SKM-1 treated with dmso at 0.1 percent for 144 hours (cell line): ENCODE measurements around the gene IDS.
"Not testable (repeated sequence)": the region's sequence is repeated elsewhere in the genome, so short reads cannot be mapped to it uniquely, and the experiment has no call there.

ENCODE experiments used
- DNase-seq: peaks from one replicate; lab custom pipeline; 2025; ENCODE audit not compliant: unreplicated experiment; lab: John Stamatoyannopoulos, UW

The IDS gene

GRCh38 chrX:149528381-149528780 lies 23.3 kb upstream of the IDS start:
- no peak for DNase-seq

DNA sequence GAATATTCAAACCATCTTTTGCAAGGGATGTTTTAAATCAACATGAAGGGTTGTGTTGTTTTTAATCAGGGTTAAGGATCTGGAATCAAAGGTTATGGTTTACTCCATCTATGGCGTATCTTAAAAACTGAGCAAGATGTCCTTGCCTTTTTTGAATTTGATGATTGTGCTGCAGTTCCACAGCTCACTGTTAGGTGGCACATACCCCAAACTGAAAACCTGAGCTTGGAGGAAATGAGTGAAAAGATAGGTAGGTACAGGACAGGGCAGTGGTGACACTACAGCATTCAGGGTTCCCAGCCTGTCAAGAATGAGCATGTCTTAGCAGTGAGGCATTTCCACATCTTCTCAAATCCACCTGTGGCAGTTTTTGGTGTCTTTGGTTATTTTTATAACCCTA lies 22.6 kb upstream of the IDS start:
- DNase-seq: no peak

GRCh38 chrX:149526318-149527033 lies 21.4 kb upstream of the IDS start:
- not testable (repeated sequence) for DNase-seq

DNA sequence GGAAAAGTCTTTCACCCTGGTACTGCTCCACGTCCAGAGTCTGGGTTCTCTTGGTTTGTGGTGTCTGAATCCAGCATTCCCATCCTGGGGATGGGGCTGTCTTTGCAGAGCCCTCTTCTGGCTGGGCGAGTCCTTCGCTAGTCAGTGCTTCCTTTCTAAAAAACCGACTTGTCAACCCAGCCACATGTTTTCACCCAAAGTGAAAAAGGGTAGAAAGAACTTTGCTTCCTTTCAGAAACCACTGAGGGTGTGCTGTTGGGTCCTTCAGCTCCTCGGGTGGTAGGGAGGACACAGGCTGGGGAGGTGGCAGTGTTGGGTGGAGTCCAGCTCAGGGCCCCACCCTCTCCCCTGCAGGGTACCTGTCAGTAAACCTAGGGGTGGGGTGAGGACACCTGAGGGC lies 20.8 kb upstream of the IDS start:
- not testable (repeated sequence) for DNase-seq

- peak; percentile 22 for DNase-seq
Observed at GRCh38 chrX:149525389-149525788, 20.3 kb upstream of the IDS start.

DNA sequence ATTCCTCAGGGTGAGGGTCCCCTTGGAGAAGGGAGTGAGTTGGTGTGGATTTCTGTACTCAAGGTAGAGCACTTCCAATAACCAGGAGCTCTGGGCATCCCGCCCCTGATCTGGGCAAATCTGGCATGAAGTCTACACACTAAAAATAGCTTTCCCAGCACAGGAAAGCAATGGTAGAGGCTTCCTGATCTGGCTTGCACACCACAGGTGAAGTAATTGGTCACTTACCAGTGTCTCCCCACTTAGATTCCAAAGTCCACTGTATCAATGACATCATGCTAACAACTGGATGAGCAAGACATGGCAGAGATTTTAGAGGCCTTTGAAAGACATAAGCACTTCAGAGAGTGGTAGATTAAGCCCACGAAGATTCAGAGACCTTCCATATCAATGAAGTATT lies 17.8 kb upstream of the IDS start:
- no peak for DNase-seq

DNA sequence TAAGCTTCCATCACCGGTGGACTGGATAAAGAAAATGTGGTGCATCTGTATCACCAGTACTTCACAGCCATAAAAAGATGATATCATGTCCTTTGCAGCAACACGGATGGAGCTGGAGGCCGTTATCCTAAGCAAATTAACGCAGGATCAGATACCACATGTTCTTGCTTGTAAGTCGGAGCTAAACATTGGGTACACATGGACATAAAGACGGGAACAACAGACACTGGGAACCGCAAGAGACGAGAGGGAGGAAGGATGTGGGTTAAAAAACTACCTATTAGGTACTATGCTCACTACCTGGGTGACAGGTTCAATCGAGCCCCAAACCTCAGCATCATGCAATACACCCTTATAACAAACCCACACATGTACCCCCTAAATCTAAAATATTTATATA lies 16.3 kb upstream of the IDS start:
- DNase-seq: no peak

GRCh38 chrX:149520636-149521277 lies 15.7 kb upstream of the IDS start:
- not testable (repeated sequence) for DNase-seq

GRCh38 chrX:149518236-149518635 lies 13.1 kb upstream of the IDS start:
- no peak for DNase-seq

- DNase-seq: no peak
Observed at GRCh38 chrX:149517308-149517707, 12.2 kb upstream of the IDS start.

DNA sequence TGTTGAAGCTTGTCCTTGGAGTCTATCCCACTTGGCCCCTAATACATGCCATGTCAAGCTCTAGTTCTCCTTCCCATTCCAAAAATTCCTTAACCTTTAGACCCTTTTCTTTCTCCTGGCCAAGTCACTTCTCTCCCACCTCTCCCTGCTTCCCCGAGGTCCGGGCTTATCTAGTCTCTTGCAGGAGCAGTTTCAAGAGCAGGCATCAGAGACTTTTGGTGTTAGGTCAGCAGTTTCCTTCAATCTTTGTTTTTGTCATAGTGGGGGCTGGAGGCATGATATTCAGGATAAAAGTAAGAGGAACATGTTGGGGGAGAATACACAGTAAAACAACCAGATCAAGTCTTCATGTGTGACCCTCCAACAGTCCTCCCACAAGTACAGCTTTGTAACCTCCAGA lies 11.5 kb upstream of the IDS start:
- no peak for DNase-seq

DNA sequence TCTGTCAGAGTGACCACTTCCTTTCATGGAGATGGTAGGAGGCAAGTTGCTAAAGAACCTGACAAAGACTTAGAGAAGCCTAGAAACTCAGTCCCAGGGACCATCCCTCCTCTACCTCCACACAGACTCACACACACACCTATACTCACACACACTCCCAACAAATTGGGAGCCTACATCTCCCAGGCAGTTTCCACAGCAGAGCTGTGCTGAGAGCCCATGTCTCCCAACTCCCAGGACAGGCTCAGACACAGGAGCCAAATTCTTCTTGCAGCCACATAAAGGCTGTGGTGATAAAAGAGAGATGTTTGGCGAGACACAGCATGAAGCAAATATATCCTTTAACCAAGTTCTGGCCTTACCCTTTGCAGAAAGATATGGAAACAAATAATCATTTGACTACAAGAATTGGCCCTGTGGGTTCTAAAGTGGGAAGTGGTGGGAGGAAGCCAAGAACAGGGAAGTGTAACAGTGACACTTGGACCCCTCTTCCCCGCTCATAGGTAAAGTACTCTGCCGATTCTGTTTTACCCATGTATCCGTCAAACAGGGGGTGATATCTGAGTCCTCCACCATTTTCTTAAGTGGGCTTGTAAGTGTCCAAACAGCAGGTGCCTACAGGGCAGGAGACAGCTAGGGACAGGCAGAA lies 11.0 kb upstream of the IDS start:
- DNase-seq: peak; percentile 7

GRCh38 chrX:149513825-149514428 lies 8.8 kb upstream of the IDS start:
- no peak for DNase-seq

- peak; percentile 38 for DNase-seq
Observed at GRCh38 chrX:149512225-149512885, 7.2 kb upstream of the IDS start.

- DNase-seq: no peak
Observed at GRCh38 chrX:149511081-149511480, 6.0 kb upstream of the IDS start.

- no peak for DNase-seq
Observed at GRCh38 chrX:149510386-149510785, 5.3 kb upstream of the IDS start.

DNA sequence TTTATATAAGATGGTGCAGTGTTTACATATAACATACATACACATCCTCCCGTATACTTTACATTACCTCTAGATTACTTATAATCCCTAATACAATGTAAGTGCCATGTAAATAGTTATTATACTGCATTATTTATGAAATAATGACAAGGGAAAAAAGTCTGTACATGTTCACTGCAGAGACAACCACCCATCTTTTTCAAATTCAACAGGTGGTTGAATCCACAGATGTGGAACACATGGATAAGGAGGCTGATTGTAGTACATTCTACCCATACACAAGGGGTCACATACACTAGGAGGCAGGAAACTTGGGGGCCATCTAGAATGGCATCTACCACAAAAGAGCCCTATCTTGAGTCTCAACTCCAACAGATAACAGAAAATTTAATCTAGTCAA lies 3.4 kb upstream of the IDS start:
- no peak for DNase-seq

DNA sequence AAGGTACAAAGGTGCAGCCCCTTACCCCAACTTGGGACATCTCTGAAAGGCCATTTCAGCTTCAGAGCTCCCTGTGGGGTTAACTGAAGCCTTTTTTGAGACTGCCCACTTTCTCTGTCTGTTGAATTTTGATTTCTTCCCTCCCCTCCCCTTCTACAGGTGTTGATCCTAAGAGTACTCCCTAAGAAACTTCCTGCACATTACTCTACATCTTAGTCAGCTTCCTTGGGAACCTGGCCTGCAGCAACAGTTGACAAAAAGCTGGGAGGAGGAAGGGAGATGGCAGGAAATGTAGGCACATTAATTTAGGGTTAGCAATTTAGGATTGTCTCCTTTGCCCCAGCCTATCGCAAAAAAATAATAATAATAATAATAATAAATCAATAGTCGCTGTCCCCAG lies 1.2 kb upstream of the IDS start:
- no peak for DNase-seq

DNA sequence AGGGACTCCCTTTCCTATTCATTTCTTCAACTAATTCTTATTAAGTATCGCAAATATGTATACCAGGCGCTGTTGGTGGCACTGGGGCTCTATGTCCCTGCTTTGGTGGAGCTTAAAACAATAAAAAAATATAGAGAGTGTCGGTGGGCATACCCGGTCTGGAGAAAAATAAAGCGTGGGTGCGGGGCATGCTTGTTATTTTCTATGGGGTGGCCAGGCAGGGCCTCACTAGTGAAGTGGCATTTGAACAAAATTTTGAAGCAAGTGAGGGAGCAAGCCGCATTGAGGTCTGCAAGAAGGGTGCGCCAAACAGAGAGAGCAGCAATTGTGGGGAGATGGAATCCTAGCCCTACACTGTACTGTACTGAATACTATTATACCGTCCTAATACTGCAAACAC lies 565 bp upstream of the IDS start:
- no peak for DNase-seq

DNA sequence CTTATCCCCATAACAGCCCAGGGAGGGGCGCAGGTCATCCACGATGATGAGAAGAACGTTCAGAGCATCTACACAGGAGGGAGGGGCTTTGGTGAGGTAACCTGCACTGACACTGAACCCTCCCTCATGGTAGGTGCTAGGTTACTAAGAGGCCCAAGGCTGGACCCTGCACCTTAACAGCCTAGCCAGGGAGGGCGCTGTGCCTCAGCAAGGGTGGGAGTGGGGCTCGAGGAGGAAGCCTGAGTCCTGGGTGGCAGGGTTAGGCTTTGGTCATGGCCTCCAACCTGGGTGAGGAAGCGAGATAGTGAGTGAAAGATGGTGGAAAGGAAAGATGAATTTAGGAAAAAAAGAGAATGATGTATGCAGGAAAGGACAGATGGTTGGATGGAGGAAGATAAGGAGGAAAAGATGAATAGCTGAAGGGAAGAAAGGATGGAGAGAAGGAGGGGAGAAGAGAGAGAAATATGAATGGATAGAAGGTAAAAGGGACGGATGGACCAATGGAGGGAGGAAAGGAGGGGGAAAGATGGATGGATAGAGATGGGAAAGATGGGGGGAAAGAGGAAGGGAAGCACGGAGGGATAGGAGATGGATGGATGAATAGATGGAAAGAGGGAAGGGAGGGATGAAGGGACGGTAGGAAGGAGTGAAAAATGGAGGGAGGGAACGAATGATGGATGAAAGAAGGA lies 736 bp downstream of the IDS start:
- peak; percentile 35 for DNase-seq

DNA sequence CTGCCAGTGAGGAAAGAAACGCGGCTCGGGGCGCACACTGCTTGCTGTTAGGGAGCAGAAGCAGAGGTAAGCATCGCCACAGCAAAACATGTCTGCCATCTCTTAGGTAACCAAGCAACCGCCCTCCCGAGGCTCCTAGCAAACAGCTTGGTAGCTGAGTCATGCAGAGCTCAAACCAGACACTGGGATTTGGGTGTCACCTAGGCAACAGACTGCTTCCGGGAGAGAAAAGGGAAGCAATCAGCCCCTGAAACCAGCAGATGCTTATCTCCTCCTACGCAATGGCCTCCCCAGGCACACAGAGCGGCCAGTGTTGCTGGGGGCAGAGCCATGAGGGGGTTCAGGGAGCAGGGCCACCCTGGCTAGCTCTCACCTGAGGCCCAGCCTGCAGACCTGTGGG lies 1.7 kb downstream of the IDS start:
- peak; percentile 25 for DNase-seq
